HUES6 (cell line): Measurements from ENCODE around the gene GTF2A1.

Experiments
- H3K27ac ChIP-seq: 2 replicates; pipeline ENCODE4 v1.7.0; 2013; ENCODE audit warnings: low read depth, mild to moderate bottlenecking, low read length, inconsistent platforms
- H3K27me3 ChIP-seq: 2 replicates; pipeline ENCODE4 v1.6.1; 2013; ENCODE audit warnings: low read length; ENCODE audit not compliant: control insufficient read depth, insufficient read depth
- H3K36me3 ChIP-seq: 2 replicates; pipeline ENCODE4 v1.6.1; 2013; ENCODE audit warnings: low read length; ENCODE audit not compliant: control insufficient read depth, insufficient read depth
- H3K4me1 ChIP-seq: 2 replicates; pipeline ENCODE4 v1.6.1; 2013; ENCODE audit warnings: low read length; ENCODE audit not compliant: control insufficient read depth, insufficient read depth
- H3K4me3 ChIP-seq: 2 replicates; pipeline ENCODE4 v1.5.1; 2013; ENCODE audit warnings: low read depth, low read length
- H3K9ac ChIP-seq: one replicate; pipeline ENCODE4 v1.6.1; 2013; ENCODE audit warnings: mild to moderate bottlenecking, low read length
- H3K9me3 ChIP-seq: 2 replicates; pipeline ENCODE4 v1.6.1; 2013; ENCODE audit warnings: low read depth, low read length; ENCODE audit not compliant: control insufficient read depth, insufficient read depth

The GTF2A1 gene

DNA sequence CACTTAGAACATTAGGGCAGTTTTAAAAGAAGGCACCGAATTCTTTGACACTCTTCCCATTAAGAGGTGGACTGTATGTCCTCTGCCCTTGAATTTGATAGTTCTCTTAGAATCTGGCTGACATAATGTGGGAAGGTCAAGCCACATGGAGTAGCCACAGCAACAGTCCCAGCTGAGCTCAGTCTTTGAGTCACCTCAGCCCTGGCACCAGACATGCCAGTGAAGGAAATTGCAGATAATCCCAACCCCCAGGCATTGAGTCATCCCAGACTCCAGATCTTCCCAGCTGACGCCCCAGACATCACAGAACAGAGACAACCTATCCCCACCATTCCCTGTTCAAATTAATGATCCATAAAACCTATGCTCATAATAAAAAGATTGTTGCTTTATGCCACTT lies 83.4 kb downstream of the GTF2A1 start:
- Histone ChIP-seq H3K27me3 (no peaks in the 10 kb centered on the region), H3K36me3 (no peaks in the 10 kb centered on the region), H3K9me3 (no peaks in the 10 kb centered on the region), H3K27ac (no peak overlapping the region), H3K4me1 (no peaks in the 10 kb centered on the region), H3K9ac (no peak overlapping the region), H3K4me3 (no peak overlapping the region)

DNA sequence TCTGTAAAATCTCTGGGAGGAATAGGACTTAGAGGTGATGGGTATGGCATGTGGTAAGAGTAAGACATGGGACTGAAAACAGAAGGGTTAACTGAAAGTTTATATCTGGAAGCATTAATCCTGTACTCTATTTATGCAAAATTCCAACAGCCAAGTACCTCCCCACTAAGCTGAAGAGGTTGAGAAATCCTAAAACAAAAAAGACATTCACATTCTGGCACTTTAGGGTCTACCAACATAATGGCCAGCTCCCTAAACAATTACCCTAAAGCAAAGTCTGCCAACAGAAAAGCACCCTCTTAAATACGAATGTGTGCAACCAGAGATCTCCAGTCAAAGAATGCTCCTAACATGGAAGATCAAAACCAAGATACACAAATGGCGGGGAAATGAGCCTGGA lies 87.4 kb downstream of the GTF2A1 start:
- Histone ChIP-seq H3K9ac (no peak overlapping the region), H3K9me3 (no peaks in the 10 kb centered on the region), H3K27me3 (no peaks in the 10 kb centered on the region), H3K27ac (no peak overlapping the region), H3K36me3 (no peaks in the 10 kb centered on the region), H3K4me1 (no peaks in the 10 kb centered on the region), H3K4me3 (no peak overlapping the region)

DNA sequence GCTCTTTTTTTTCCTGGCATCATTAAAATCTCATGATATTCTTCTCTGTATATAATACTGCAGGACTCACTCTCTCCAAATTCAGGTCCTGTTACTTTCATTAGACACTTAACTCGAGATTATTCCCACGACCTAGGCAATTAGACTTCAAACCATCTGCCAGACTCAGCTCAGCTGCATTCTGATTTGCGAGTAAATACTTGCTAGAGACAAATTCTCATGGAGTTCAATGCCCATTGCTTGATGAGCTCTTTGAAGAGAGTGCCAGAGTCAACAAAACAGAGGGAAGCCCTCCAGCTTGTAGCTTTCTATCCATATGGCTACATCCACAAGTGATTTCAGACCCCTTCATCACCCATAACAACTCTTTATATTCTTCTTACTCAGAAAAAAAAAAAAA lies 88.3 kb downstream of the GTF2A1 start:
- H3K4me3 ChIP-seq, result no peak overlapping the region
- H3K27me3 ChIP-seq, result no peaks in the 10 kb centered on the region
- no peaks in the 10 kb centered on the region for H3K9me3 ChIP-seq
- no peak overlapping the region for H3K27ac ChIP-seq
- H3K4me1 ChIP-seq, result no peaks in the 10 kb centered on the region
- no peak overlapping the region for H3K9ac ChIP-seq
- no peaks in the 10 kb centered on the region for H3K36me3 ChIP-seq

DNA sequence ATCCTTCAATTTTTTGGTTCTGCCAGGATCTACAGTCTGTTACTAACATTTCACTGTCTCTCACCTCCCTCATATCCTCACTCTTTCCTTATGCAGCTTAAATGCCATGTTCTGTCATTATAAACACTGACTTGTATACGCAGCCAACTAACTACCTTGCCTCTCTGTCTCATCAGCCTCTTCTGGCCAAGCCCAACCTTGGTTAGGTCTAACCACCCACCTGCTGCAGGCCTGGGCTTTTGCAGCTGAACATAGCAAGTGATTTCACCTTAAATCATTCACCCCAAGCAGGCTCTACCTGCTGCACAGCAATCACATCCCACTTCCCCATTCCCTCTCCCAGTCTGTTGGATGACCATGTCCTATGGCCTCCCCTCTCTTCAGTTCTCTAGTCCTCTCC lies 91.5 kb downstream of the GTF2A1 start:
- H3K4me1 ChIP-seq, result no peaks in the 10 kb centered on the region
- peaks cover 7% of the 10 kb centered on the region for H3K9me3 ChIP-seq
- no peak overlapping the region for H3K9ac ChIP-seq
- no peaks in the 10 kb centered on the region for H3K27me3 ChIP-seq
- H3K36me3 ChIP-seq, result no peaks in the 10 kb centered on the region
- H3K27ac ChIP-seq, result no peak overlapping the region
- no peak overlapping the region for H3K4me3 ChIP-seq

DNA sequence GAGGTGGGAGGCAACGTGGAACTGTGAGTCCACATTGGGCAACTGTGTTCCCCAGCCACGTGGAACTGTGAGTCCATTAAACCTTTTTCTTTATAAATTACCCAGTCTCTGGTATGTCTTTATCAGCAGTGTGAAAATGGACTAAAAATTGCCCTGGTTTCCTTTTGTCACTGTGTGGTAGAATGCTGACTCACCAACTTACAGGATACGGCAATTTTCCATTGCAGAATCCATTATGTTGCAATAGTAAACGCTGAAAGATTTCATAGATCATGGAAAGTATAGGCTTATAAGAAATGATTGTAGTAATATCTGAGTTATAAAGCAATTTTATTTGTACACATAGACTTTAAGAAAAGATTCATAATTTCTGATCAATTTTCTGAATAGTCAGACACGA lies 93.0 kb downstream of the GTF2A1 start:
- no peak overlapping the region for H3K4me3 ChIP-seq
- peaks cover 7% of the 10 kb centered on the region for H3K9me3 ChIP-seq
- no peaks in the 10 kb centered on the region for H3K4me1 ChIP-seq
- no peaks in the 10 kb centered on the region for H3K36me3 ChIP-seq
- no peak overlapping the region for H3K9ac ChIP-seq
- H3K27ac ChIP-seq, result no peak overlapping the region
- H3K27me3 ChIP-seq, result no peaks in the 10 kb centered on the region

DNA sequence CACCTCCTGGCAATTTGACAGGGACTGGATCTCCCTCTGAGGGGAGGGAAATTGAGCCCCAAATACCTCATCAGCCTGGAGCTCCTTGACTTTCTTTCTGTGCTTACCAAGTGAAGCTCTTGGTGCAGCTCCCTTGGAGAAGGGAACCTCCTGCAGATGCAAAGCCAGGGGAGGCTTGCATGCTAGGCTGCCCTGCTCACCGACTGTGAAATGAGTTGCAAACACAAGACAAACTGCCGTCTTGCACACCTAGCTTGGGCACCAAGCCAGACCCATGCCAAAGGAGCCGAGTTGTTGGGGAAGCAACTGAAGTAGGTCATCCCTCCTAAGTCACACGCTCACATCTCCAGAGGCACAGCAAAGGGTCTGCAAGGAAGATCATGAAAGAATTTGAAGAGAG lies 95.2 kb downstream of the GTF2A1 start:
- H3K27ac ChIP-seq, result no peak overlapping the region
- no peak overlapping the region for H3K9ac ChIP-seq
- H3K4me3 ChIP-seq, result no peak overlapping the region
- peaks cover 7% of the 10 kb centered on the region for H3K9me3 ChIP-seq
- H3K4me1 ChIP-seq, result no peaks in the 10 kb centered on the region
- H3K27me3 ChIP-seq, result no peaks in the 10 kb centered on the region
- H3K36me3 ChIP-seq, result no peaks in the 10 kb centered on the region
